NCI-H524 treated with DMSO at 0.1 percent for 48 hours (cell line): ENCODE data around the gene SMIM28.
"Not testable (repeated sequence)": the region's sequence is repeated elsewhere in the genome, so short reads cannot be mapped to it uniquely, and the experiment has no call there.

Experiments
- DNase-seq: peaks from one replicate; lab custom pipeline; 2025; lab: John Stamatoyannopoulos, UW

Gene SMIM28

GRCh38 chr6:138377844-138378243, at the start of gene SMIM28:
Gene SMIM28 (plus strand): TSS chr6:138377905. CDS start chr6:138378073, 168 bp downstream.
- no peak for DNase-seq

GRCh38 chr6:138328210-138328609, 49.5 kb upstream of the SMIM28 start:
- DNase-seq, result no peak

- DNase-seq, result no peak
These were observed 46.9 kb upstream of the SMIM28 start for GRCh38 chr6:138330763-138331162.

GRCh38 chr6:138331444-138331843, 46.3 kb upstream of the SMIM28 start:
- no peak for DNase-seq

GRCh38 chr6:138331984-138332383, 45.7 kb upstream of the SMIM28 start:
- DNase-seq, result no peak

- DNase-seq, result no peak
These were observed 43.7 kb upstream of the SMIM28 start for GRCh38 chr6:138334000-138334399.

- DNase-seq, result no peak
These were observed 42.7 kb upstream of the SMIM28 start for GRCh38 chr6:138334963-138335362.

- DNase-seq, result no peak
These were observed 41.5 kb upstream of the SMIM28 start for GRCh38 chr6:138336221-138336620.

- DNase-seq, result no peak
These were observed 40.6 kb upstream of the SMIM28 start for GRCh38 chr6:138337076-138337475.

GRCh38 chr6:138339024-138339423, 38.7 kb upstream of the SMIM28 start:
- DNase-seq, result no peak

GRCh38 chr6:138341176-138341575, 36.5 kb upstream of the SMIM28 start:
- no peak for DNase-seq

GRCh38 chr6:138343112-138343511, 34.6 kb upstream of the SMIM28 start:
- no peak for DNase-seq

- no peak for DNase-seq
These were observed 32.0 kb upstream of the SMIM28 start for GRCh38 chr6:138345565-138346285.

GRCh38 chr6:138346302-138347195, 31.2 kb upstream of the SMIM28 start:
- DNase-seq, result no peak

GRCh38 chr6:138347864-138348263, 29.8 kb upstream of the SMIM28 start:
- DNase-seq, result no peak

- no peak for DNase-seq
These were observed 27.8 kb upstream of the SMIM28 start for GRCh38 chr6:138349891-138350290.

GRCh38 chr6:138357928-138358327, 19.8 kb upstream of the SMIM28 start:
- DNase-seq, result no peak

- not testable (repeated sequence) for DNase-seq
These were observed 9.0 kb upstream of the SMIM28 start for GRCh38 chr6:138368684-138369083.

GRCh38 chr6:138370631-138371451, 6.9 kb upstream of the SMIM28 start:
- DNase-seq, result no peak

- no peak for DNase-seq
These were observed 6.3 kb upstream of the SMIM28 start for GRCh38 chr6:138371452-138371711.

GRCh38 chr6:138371720-138372119, 6.0 kb upstream of the SMIM28 start:
- DNase-seq, result no peak

- DNase-seq, result no peak
These were observed 4.8 kb upstream of the SMIM28 start for GRCh38 chr6:138372711-138373463.
